ENCODE measurements around the gene SUCLG2.

Gene SUCLG2

DNA sequence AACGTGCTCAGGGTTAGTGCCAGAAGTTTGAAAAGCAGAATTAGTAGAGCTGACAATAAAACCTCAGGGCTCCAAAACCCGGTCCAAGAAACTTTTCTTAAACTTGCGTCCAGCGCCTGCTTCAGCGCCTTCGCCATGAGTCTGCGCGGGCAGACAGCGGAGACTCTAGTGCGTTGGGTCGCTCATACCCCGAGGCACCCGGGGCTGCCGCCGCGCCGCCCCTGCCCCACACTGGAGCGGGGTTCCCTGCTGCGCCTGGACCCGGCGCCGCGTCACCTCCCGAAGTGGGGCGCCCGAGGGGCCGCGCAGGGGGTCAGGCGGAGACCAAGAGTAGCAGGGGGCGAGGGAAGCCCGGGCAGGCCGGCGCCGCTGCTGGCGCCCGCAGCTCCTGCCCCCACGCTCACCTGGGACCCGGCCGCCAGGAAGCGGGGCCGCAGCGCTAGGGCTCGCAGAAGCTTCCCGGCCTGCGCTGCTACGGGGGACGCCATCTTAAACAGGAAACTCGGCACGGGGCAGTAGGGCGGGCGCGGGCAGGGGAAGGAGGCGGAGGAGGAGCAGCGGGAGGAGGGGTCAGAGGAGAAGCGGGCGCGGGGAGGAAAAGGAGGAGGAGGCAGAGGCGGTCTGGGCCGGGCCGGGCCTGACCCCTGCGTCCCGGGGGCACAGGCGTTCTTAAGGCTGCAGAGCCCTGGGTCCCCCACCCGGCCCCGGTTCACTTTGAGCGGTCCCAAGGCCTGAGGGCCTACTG, at the start of gene SUCLG2:
SUCLG2 (minus strand) TSS at position 514 of the 745 bp plus-strand sequence; CDS start at position 488, 26 bp downstream.
- DNase-seq (ENCODE audit: low read depth) = peak; percentile 80

- DNase-seq (ENCODE audit: low read depth) = no peak
Observed at GRCh38 chr3:67700596-67700995, 46.2 kb upstream of the SUCLG2 start.

DNA sequence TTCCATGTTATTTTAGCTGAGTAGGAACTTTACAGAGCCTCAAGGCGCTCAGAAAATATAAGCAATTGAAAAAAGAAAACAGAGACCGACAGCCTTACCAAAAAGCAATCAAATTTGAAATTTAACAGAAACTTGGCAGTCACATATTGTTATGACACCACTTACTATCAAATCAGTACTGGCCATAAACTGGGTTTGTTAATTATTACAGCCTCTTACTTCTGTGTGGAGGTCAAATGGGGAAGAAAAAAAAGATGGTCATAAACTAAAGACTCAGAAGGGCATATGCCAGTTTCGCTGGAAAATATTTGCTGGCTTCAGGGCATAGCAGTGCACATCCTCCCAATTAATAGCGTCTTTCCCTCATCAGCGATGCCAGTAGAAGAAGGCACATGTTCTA, 45.5 kb upstream of the SUCLG2 start:
- no peak for DNase-seq (ENCODE audit: low read depth)

DNA sequence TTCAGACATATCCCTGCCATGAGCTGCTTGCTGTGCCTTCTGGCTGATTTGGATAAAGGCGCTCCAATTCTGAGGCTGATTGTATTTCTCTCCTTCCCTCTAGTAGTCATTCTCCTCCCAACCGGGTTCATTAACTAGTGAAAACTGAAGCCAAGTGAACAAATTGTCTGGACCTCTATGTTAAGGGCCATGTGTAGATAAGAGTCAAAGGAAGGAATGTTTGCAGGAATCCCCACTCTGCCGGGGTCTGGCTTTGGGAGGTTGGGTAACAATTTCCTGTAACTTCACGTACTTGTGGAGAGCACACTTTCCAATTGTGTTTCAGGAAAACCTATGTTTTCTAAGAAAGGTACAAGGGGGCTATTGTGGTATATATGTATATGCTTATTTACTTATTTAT, 38.2 kb upstream of the SUCLG2 start:
- DNase-seq (ENCODE audit: low read depth) = no peak

GRCh38 chr3:67691926-67692325, 37.5 kb upstream of the SUCLG2 start:
- no peak for DNase-seq (ENCODE audit: low read depth)

DNA sequence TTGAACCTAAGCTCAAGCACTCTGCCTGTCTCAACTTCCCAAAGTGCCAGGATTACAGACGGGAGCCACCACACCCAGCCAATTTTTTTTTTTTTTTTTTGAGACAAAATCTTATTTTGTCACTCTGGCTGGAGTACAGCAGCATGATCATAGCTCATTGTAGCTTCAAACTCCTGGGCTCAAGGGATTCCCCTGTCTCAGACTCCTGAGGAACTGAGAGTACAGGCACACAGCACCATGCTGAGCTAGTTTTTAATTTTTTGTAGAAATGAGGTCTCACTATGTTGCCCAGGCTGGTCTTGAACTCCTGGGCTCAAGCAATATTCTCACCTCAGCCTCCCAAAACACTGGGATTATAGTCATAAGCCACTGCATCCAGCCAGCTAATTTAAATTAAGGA, 36.8 kb upstream of the SUCLG2 start:
- DNase-seq (ENCODE audit: low read depth) = no peak

GRCh38 chr3:67689806-67690205, 35.4 kb upstream of the SUCLG2 start:
- DNase-seq (ENCODE audit: low read depth) = no peak

DNA sequence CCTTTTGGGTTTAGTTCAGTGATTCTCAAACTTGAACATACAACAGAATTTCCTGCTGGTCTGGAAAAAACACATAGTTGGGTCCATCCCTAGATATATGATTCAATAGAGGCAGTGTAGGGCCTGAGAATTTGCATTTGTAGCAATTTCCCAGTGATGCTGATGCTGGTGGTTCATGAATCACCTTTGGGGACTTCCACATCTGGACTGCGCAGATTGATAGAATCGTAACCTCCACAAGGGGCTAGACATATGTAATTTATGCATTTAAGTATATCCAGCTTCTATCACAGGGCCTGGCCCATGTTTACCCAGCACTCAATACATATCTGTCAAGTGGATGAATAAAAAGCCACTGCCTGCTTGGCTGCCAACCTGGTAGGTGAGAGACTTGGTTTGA, 33.8 kb upstream of the SUCLG2 start:
- no peak for DNase-seq (ENCODE audit: low read depth)

DNA sequence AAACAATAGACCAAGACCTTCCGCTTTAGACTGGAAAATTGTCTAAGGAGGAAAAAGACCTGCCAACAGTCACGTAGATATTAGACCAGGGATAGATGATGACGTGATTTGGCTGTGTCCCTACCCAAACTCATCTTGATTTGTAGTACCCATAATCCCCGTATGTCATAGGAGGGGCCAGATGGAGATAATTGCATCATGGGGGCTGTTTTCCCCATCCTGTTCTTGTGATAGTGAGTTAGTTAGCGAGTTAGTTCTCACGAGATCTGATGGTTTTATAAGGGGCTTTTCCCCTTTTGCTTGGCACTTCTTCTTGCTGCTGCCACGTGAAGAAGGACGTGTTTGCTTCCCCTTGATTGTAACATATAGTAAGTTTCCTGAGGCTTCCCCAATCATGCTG, 31.7 kb upstream of the SUCLG2 start:
- no peak for DNase-seq (ENCODE audit: low read depth)

DNA sequence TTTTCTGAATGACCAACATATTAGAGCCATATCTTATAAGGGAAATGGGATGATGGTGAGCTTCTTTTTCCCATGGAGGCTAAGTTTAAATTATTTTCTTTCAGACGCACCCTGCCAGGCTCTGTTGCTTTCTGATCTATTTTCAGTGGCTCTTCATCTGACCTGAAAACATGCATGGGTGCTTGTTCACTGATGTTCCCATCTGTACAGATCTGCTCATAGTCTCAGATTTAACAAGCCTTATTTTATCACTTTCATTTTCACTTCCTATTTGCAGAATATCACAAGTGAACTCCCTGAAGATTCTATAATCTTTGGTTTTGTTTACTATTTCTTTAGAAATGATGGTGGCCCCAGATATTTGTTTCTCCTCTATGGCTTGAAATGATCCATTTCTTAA, 31.1 kb upstream of the SUCLG2 start:
- DNase-seq (ENCODE audit: low read depth) = no peak

- no peak for DNase-seq (ENCODE audit: low read depth)
Observed at GRCh38 chr3:67684211-67684610, 29.8 kb upstream of the SUCLG2 start.

- no peak for DNase-seq (ENCODE audit: low read depth)
Observed at GRCh38 chr3:67683522-67683921, 29.1 kb upstream of the SUCLG2 start.

- DNase-seq (ENCODE audit: low read depth) = no peak
Observed at GRCh38 chr3:67678665-67679064, 24.3 kb upstream of the SUCLG2 start.

GRCh38 chr3:67674055-67674454, 19.6 kb upstream of the SUCLG2 start:
- no peak for DNase-seq (ENCODE audit: low read depth)

- no peak for DNase-seq (ENCODE audit: low read depth)
Observed at GRCh38 chr3:67662733-67663132, 8.3 kb upstream of the SUCLG2 start.

- DNase-seq (ENCODE audit: low read depth) = no peak
Observed at GRCh38 chr3:67661089-67661488, 6.7 kb upstream of the SUCLG2 start.

DNA sequence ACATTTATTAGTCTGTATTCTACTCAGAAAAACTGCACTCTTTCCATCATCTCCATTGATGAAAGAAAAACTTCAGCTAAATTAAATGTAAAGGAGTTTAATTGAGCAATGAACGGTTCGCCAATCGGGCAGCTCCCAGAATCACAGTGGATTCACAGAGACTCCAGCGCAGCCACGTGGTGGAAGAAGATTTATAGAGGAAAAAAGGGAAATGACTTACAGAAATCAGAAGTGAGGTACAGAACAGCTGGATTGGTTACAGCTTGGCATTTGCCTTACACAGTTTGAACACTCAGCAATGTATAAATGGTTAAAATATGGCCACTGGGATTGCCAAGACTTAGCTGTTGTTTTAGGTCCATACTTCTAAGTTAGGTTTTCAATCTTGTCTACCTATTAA, 2.8 kb upstream of the SUCLG2 start:
- DNase-seq (ENCODE audit: low read depth) = no peak

DNA sequence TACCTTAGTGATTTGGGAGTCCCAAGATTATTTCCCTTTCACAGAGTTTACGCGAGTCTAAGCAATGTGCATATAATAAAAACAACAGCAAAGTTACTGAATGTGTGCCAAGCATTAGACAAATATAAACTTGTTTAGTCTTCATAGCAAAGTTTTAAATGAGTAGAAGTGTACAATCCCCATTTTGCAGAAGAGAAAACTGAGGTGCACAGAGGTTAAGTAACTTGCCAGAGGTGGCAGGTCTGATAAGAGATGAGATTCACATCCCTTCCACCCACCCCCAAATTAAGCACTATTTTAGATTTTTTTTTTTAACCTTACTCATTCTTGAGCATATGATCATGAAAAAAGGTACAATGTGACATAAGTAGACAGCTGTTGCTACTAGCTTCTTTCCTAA, 2.2 kb upstream of the SUCLG2 start:
- no peak for DNase-seq (ENCODE audit: low read depth)

DNA sequence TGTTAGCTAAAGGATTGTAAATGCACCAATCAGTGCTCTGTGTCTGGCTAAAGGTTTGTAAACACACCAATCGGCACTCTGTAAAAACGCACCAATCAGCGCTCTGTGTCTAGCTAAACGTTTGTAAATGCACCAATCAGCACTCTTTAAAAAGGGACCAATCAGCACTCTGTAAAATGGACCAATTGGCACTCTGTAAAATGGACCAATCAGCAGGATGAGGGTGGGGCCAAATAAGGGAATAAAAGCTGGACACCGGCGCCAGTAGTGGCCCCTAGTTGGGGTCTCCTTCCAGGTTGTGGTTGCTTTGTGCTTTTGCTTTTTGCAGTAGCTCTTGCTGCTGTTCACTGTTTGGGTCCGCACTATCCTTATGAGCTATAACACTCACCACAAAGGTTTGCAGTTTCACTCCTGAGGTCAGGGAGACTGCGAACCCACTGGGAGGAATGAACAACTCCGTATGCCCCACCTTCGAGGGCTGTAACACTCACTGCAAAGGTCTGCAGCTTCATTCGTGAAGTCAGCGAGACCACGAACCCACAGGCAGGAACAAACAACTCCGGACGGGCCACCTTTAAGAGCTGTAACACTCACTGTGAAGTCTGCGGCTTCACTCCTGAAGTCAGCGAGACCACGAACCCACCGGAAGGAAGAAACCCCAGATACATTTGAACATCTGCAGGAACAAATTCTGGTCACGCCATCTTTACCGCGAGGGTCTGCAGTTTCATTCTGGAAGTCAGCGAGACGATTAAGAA, 1.1 kb upstream of the SUCLG2 start:
- no peak for DNase-seq (ENCODE audit: low read depth)

DNA sequence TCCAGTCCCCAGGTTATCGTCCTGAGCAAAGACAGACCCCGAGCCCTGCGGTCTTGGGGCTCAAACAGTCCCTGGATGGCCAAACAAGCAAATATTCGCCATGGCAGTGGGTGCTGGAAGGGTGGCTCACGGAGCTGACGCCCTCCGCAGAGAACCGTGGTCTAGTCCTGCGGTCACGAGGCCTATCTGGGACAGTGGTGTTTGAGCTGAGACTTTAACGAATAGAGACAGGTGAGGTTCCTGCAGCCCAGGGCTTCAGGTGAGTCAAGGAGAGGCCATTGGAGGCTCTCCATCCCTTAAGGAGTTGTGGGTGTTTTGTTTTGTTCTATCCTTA, 399 bp upstream of the SUCLG2 start:
- no peak for DNase-seq (ENCODE audit: low read depth)

- DNase-seq (ENCODE audit: low read depth) = no peak
Observed at GRCh38 chr3:67653425-67654098, 850 bp downstream of the SUCLG2 start.

- DNase-seq (ENCODE audit: low read depth) = no peak
Observed at GRCh38 chr3:67650084-67650483, 4.3 kb downstream of the SUCLG2 start.

DNA sequence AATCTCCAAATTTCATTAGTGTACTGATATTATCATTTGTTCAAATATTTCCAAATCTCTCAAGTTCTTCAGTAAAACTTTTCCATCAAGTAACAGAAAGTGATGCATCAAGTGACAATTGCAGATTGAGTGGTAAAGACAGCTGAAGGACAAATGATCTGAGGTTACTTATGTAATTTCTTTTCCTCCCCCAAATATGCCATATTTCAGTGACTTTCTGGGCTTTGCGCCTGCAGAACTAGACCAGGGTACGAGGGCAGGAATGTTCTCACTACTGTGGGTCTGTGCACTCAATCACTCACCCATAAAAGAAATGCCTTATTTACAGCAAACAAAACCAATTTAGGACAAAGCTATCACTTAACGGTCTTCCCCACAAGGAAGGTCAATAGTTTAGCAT, 4.7 kb downstream of the SUCLG2 start:
- no peak for DNase-seq (ENCODE audit: low read depth)

All from stromal cell of bone marrow (primary cell).